Hepatocyte (in vitro differentiated cells): ENCODE measurements around the gene ORM2. TPM values are rescaled to one million over a fixed set of nuclear protein-coding genes. Genes with fewer than 3 reads are reported as not detected.
A peak's percentile ranks its signal among the peaks of the same experiment; 100 is the strongest.

Experiments used
- DNase-seq: peaks from one replicate; pipeline ENCODE4 v3.0.0-alpha.2; 2016; ENCODE audit warnings: low spot score
- H2AFZ ChIP-seq: fragments of 200-600 bp; sonication (generic); 2 replicates; pipeline ENCODE4 v1.6.0; 2016; ENCODE audit warnings: antibody characterized with exemption, mild to moderate bottlenecking
- H3K27ac ChIP-seq: fragments of 200-600 bp; sonication (generic); 2 replicates; pipeline ENCODE4 v1.5.1; 2016; ENCODE audit warnings: mild to moderate bottlenecking
- H3K27me3 ChIP-seq: fragments of 200-600 bp; sonication (generic); 2 replicates; pipeline ENCODE4 v1.6.1; 2016
- H3K36me3 ChIP-seq: fragments of 200-600 bp; sonication (generic); replicated peaks from 2 replicates; pipeline ENCODE4 v1.5.1; 2016; ENCODE audit warnings: low read depth; ENCODE audit not compliant: insufficient read depth
- H3K4me1 ChIP-seq: fragments of 200-600 bp; sonication (generic); 2 replicates; pipeline ENCODE4 v1.5.1; 2016; ENCODE audit warnings: mild to moderate bottlenecking, moderate library complexity; ENCODE audit not compliant: insufficient read depth
- H3K4me2 ChIP-seq: fragments of 200-600 bp; sonication (generic); 2 replicates; pipeline ENCODE4 v1.6.0; 2016
- H3K4me3 ChIP-seq: fragments of 200-600 bp; sonication (generic); 2 replicates; pipeline ENCODE4 v1.5.1; 2016; ENCODE audit warnings: mild to moderate bottlenecking
- H3K79me2 ChIP-seq: fragments of 200-600 bp; sonication (generic); 2 replicates; pipeline ENCODE4 v1.6.0; 2017; ENCODE audit warnings: mild to moderate bottlenecking
- H3K9me2 ChIP-seq: fragments of 200-600 bp; sonication (generic); replicated peaks from 2 replicates; pipeline ENCODE4 v1.6.0; 2017; ENCODE audit warnings: mild to moderate bottlenecking; ENCODE audit not compliant: insufficient read depth
- H3K9me3 ChIP-seq: fragments of 200-600 bp; sonication (generic); 2 replicates; pipeline ENCODE4 v1.5.1; 2016; ENCODE audit warnings: low read depth, mild to moderate bottlenecking
- H4K20me1 ChIP-seq: fragments of 200-600 bp; sonication (generic); 2 replicates; pipeline ENCODE4 v1.6.0; 2016; ENCODE audit warnings: mild to moderate bottlenecking; ENCODE audit not compliant: insufficient read depth, poor library complexity, severe bottlenecking
- EZH2 ChIP-seq: fragments of 200-600 bp; sonication (generic); IDR thresholded peaks from 2 replicates; pipeline ENCODE4 v1.6.1; 2016; ENCODE audit warnings: antibody characterized with exemption, mild to moderate bottlenecking, borderline replicate concordance
- EZH2phosphoT487 ChIP-seq: fragments of 200-600 bp; sonication (generic); IDR thresholded peaks from one replicate; pipeline ENCODE4 v1.6.1; 2018; ENCODE audit warnings: antibody characterized with exemption, mild to moderate bottlenecking, low read depth, moderate library complexity; ENCODE audit not compliant: unreplicated experiment, severe bottlenecking
- WGBS: methylation state at CpG from one replicate; pipeline ENCODE4 v1.1.6; 2016; ENCODE audit warnings: low lambda C conversion rate; ENCODE audit errors: missing lambda C conversion rate; 5-methylcytosine and 5-hydroxymethylcytosine counted together
- polyA plus RNA-seq: library from polyadenylated mRNA; unstranded; fragments of >200 nt; fragmentation: Nextera tagmentation; extraction: Ambion mirVana; gene quantifications from 2 replicates; pipeline ENCODE4 v1.2.1, GENCODE V29; 2016
- total RNA-seq: library from RNA; depleted of rRNA; stranded (reverse); fragments of >200 nt; gene quantifications from 2 replicates; pipeline ENCODE4 v1.2.3, GENCODE V29; 2014
- TF ChIP-seq, protein P1 (sequence below): fragments of 200-600 bp; sonication (generic); IDR thresholded peaks from 2 replicates; pipeline ENCODE4 v1.5.1; 2016; ENCODE audit warnings: antibody characterized with exemption, mild to moderate bottlenecking; ENCODE audit not compliant: poor library complexity

ORM2 gene
- total and polyA plus RNA-seq, 2 experiments from 2014 or later, result 52.0 to 136 TPM

DNA sequence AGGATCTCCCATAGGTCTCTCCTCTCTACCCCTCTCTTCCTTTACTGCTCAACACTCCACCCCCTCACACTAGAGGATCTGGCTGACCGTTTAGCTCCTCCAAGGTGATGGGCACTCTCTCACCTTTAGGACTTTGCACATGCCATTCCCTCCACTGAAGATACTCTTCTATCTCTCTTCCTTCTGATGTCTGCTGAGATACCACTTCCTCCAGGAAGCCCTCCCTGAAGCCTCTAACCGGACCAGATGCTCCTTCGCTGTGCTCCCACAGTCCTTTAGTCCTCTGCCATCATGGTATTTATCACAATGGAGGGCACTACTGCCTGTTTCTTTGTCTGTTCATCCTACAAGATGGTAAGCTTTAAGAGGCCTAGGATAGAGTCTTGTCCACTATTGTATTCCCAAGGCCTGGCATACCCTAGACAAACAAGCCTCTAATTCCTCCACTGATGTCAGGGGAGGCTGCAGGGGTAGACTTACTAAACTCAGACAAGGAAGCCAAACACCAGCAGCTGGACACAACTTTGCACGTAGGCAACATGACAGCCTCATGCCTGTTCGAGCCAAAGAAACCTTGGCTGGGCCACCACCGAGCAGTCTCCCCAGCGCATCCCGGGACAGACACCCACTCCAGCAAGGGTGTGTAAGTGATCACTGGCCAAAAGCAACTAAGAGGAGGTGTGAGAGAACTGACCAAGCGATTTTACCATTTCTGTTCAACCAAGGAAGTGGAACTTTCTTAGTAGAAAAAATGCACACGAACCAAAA, 20.2 kb downstream of the ORM2 start:
- 91% methylated on average over 10 of the region's 10 CpGs for WGBS
- H3K4me2 ChIP-seq, result no peak overlapping the region

GRCh38 chr9:114350636-114351401, 21.1 kb downstream of the ORM2 start:
- Histone ChIP-seq H3K4me1 (peaks cover 13% of the 10 kb centered on the region), H3K4me2 (no peak overlapping the region), H3K27me3 (no peaks in the 10 kb centered on the region), H3K36me3 (no peaks in the 10 kb centered on the region), H2AFZ (no peak overlapping the region), H3K9me2 (no peaks in the 10 kb centered on the region), H3K27ac (no peak overlapping the region), H3K4me3 (no peak overlapping the region), H3K9me3 (no peaks in the 10 kb centered on the region), H4K20me1 (no peaks in the 10 kb centered on the region), H3K79me2 (no peaks in the 10 kb centered on the region)
- no peak for TF ChIP-seq EZH2phosphoT487
- no peak for TF ChIP-seq EZH2
- no peak for DNase-seq
- 96% methylated on average over 16 of the region's 16 CpGs for WGBS

More for the DNA sequence above, 20.2 kb downstream of the ORM2 start:
- Histone ChIP-seq H4K20me1 (no peaks in the 10 kb centered on the region), H3K36me3 (no peaks in the 10 kb centered on the region), H3K79me2 (no peaks in the 10 kb centered on the region), H3K27me3 (no peaks in the 10 kb centered on the region), H2AFZ (no peak overlapping the region), H3K9me2 (no peaks in the 10 kb centered on the region), H3K27ac (peak overlapping the region; percentile 44), H3K4me1 (peaks cover 13% of the 10 kb centered on the region), H3K4me3 (no peak overlapping the region), H3K9me3 (no peaks in the 10 kb centered on the region)
- no peak for DNase-seq
- TF ChIP-seq EZH2phosphoT487 (no peak), EZH2 (no peak)
- TF ChIP-seq, protein P1, sequence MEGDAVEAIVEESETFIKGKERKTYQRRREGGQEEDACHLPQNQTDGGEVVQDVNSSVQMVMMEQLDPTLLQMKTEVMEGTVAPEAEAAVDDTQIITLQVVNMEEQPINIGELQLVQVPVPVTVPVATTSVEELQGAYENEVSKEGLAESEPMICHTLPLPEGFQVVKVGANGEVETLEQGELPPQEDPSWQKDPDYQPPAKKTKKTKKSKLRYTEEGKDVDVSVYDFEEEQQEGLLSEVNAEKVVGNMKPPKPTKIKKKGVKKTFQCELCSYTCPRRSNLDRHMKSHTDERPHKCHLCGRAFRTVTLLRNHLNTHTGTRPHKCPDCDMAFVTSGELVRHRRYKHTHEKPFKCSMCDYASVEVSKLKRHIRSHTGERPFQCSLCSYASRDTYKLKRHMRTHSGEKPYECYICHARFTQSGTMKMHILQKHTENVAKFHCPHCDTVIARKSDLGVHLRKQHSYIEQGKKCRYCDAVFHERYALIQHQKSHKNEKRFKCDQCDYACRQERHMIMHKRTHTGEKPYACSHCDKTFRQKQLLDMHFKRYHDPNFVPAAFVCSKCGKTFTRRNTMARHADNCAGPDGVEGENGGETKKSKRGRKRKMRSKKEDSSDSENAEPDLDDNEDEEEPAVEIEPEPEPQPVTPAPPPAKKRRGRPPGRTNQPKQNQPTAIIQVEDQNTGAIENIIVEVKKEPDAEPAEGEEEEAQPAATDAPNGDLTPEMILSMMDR, result no peak

- Histone ChIP-seq H3K4me1 (peaks cover 13% of the 10 kb centered on the region), H3K9me3 (no peaks in the 10 kb centered on the region), H4K20me1 (no peaks in the 10 kb centered on the region), H3K36me3 (no peaks in the 10 kb centered on the region), H3K9me2 (no peaks in the 10 kb centered on the region), H2AFZ (no peak overlapping the region), H3K4me3 (no peak overlapping the region), H3K27ac (no peak overlapping the region), H3K79me2 (no peaks in the 10 kb centered on the region), H3K27me3 (no peaks in the 10 kb centered on the region), H3K4me2 (no peak overlapping the region)
- no peak for TF ChIP-seq EZH2
- TF ChIP-seq, protein P1, result no peak
- no peak for TF ChIP-seq EZH2phosphoT487
- WGBS, result 86% methylated on average over 4 of the region's 4 CpGs
- no peak for DNase-seq
Observed at GRCh38 chr9:114351932-114352331, 22.3 kb downstream of the ORM2 start.

DNA sequence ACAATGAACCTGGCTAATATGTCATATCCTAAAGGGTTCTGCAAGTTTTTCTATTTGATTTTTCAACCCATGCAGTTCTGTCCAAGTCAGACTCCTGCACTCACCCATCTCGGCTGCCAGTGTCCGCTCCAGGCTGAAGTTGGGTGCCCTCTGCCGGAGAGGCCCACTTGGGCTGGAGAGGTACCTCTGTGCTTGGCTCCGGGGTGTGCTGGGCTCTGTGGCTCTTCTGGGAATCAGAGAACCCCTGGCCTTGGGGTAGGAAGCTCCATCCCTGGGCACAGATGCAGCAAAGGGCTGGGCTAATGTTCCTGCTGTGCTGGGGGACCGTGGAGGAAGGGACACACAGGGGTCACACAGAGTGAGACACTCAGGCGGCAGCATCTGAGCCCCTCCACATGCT, 26.2 kb downstream of the ORM2 start:
- Histone ChIP-seq H3K27ac (no peak overlapping the region), H3K4me3 (no peak overlapping the region), H3K9me2 (no peaks in the 10 kb centered on the region), H2AFZ (no peak overlapping the region), H4K20me1 (no peaks in the 10 kb centered on the region), H3K27me3 (no peaks in the 10 kb centered on the region), H3K4me2 (no peak overlapping the region), H3K36me3 (no peaks in the 10 kb centered on the region), H3K4me1 (no peaks in the 10 kb centered on the region), H3K9me3 (no peaks in the 10 kb centered on the region), H3K79me2 (no peaks in the 10 kb centered on the region)
- no peak for TF ChIP-seq EZH2
- TF ChIP-seq EZH2phosphoT487, result no peak
- TF ChIP-seq, protein P1, result no peak
- DNase-seq, result no peak
- 95% methylated on average over 6 of the region's 6 CpGs for WGBS
